ENCODE results near the gene CTSA.

CTSA gene

GRCh38 chr20:45880988-45881788 lies 9.9 kb upstream of the CTSA start, which contains the start of gene ZSWIM1:
ZSWIM1 (plus strand) TSS chr20:45881227; CDS start chr20:45882593, 1,366 bp downstream.
- TF ChIP-seq FOXP2 (optimal IDR thresholded peaks at IDR 0.05; ENCODE audit: borderline replicate concordance, extremely low read depth, extremely low read length, insufficient read depth) (no peak), REST (IDR thresholded peaks at IDR 0.05; ENCODE audit: insufficient read depth in 1 of 2, low read depth in 2 of 2, low read length in 2 of 2) (0 out of 4 replicates have a peak, but pooled peaks have one; percentile 14 to 52), SIN3A (IDR thresholded peaks at IDR 0.05; ENCODE audit: borderline replicate concordance, insufficient read depth, low read length) (no peak), POLR2AphosphoS5 (IDR thresholded peaks at IDR 0.05; ENCODE audit: low read depth, low read length) (peak; percentile 95), TAF1 (IDR thresholded peaks at IDR 0.05; ENCODE audit: borderline replicate concordance, insufficient read depth, low read length) (peak; percentile 89)

GRCh38 chr20:45882469-45883099 lies 8.6 kb upstream of the CTSA start:
- no peak for TF ChIP-seq TAF1 (IDR thresholded peaks at IDR 0.05; ENCODE audit: borderline replicate concordance, insufficient read depth, low read length)
- TF ChIP-seq REST (IDR thresholded peaks at IDR 0.05; ENCODE audit: insufficient read depth in 1 of 2, low read depth in 2 of 2, low read length in 2 of 2) = peak in 1 of 2 experiments; percentile 61; a peak in 1 of 4 replicates

- TF ChIP-seq FOXP2 (optimal IDR thresholded peaks at IDR 0.05; ENCODE audit: borderline replicate concordance, extremely low read depth, extremely low read length, insufficient read depth) = no peak
- TF ChIP-seq SIN3A (IDR thresholded peaks at IDR 0.05; ENCODE audit: borderline replicate concordance, insufficient read depth, low read length) = no peak
- TF ChIP-seq POLR2AphosphoS5 (IDR thresholded peaks at IDR 0.05; ENCODE audit: low read depth, low read length) = no peak
- TF ChIP-seq TAF1 (IDR thresholded peaks at IDR 0.05; ENCODE audit: borderline replicate concordance, insufficient read depth, low read length) = no peak
- no peak for TF ChIP-seq REST (IDR thresholded peaks at IDR 0.05; ENCODE audit: insufficient read depth in 1 of 2, low read depth in 2 of 2, low read length in 2 of 2)
Measured at GRCh38 chr20:45883100-45883469, 8.1 kb upstream of the CTSA start.

- no peak for TF ChIP-seq REST (IDR thresholded peaks at IDR 0.05; ENCODE audit: insufficient read depth in 1 of 2, low read depth in 2 of 2, low read length in 2 of 2)
- no peak for TF ChIP-seq TAF1 (IDR thresholded peaks at IDR 0.05; ENCODE audit: borderline replicate concordance, insufficient read depth, low read length)
- TF ChIP-seq SIN3A (IDR thresholded peaks at IDR 0.05; ENCODE audit: borderline replicate concordance, insufficient read depth, low read length) = no peak
- no peak for TF ChIP-seq FOXP2 (optimal IDR thresholded peaks at IDR 0.05; ENCODE audit: borderline replicate concordance, extremely low read depth, extremely low read length, insufficient read depth)
- TF ChIP-seq POLR2AphosphoS5 (IDR thresholded peaks at IDR 0.05; ENCODE audit: low read depth, low read length) = 0 out of 2 replicates have a peak, but pooled peaks have one; percentile 19
Measured at GRCh38 chr20:45886590-45887345, 4.4 kb upstream of the CTSA start.

All from PFSK-1 (cell line).